IPS-18a (cell line): ENCODE measurements around the gene TMCC1.

ENCODE experiments used
- H3K27ac ChIP-seq: one replicate; pipeline ENCODE4 v1.5.1; 2013; ENCODE audit warnings: low read length
- H3K27me3 ChIP-seq: one replicate; pipeline ENCODE4 v1.6.1; 2013; ENCODE audit warnings: mild to moderate bottlenecking, low read length; ENCODE audit not compliant: control insufficient read depth, insufficient read depth
- H3K36me3 ChIP-seq: one replicate; pipeline ENCODE4 v1.6.1; 2013; ENCODE audit warnings: low read depth, low read length; ENCODE audit not compliant: control insufficient read depth
- H3K4me1 ChIP-seq: one replicate; pipeline ENCODE4 v1.6.1; 2013; ENCODE audit warnings: low read depth, low read length; ENCODE audit not compliant: control insufficient read depth
- H3K4me3 ChIP-seq: one replicate; pipeline ENCODE4 v1.5.1; 2013; ENCODE audit warnings: low read length
- H3K9ac ChIP-seq: one replicate; pipeline ENCODE4 v1.6.1; 2013; ENCODE audit warnings: mild to moderate bottlenecking, low read length, moderate library complexity
- H3K9me3 ChIP-seq: one replicate; pipeline ENCODE4 v1.6.1; 2013; ENCODE audit warnings: low read depth, low read length; ENCODE audit not compliant: control insufficient read depth

The TMCC1 gene

GRCh38 chr3:129638481-129638880 lies 255.0 kb downstream of the TMCC1 start:
- no peaks in the 10 kb centered on the region for H3K36me3 ChIP-seq
- H3K27me3 ChIP-seq, result no peaks in the 10 kb centered on the region
- H3K27ac ChIP-seq, result no peak overlapping the region
- no peaks in the 10 kb centered on the region for H3K4me1 ChIP-seq
- H3K4me3 ChIP-seq, result no peak overlapping the region
- no peaks in the 10 kb centered on the region for H3K9me3 ChIP-seq
- H3K9ac ChIP-seq, result no peak overlapping the region

- no peaks in the 10 kb centered on the region for H3K4me1 ChIP-seq
- no peaks in the 10 kb centered on the region for H3K36me3 ChIP-seq
- H3K27me3 ChIP-seq, result no peaks in the 10 kb centered on the region
- no peak overlapping the region for H3K9ac ChIP-seq
- no peak overlapping the region for H3K27ac ChIP-seq
- H3K4me3 ChIP-seq, result no peak overlapping the region
- H3K9me3 ChIP-seq, result no peaks in the 10 kb centered on the region
Measured at GRCh38 chr3:129636082-129636481, 257.4 kb downstream of the TMCC1 start.

GRCh38 chr3:129635656-129636055 lies 257.9 kb downstream of the TMCC1 start:
- Histone ChIP-seq H3K9me3 (no peaks in the 10 kb centered on the region), H3K27me3 (no peaks in the 10 kb centered on the region), H3K9ac (no peak overlapping the region), H3K4me1 (no peaks in the 10 kb centered on the region), H3K27ac (no peak overlapping the region), H3K36me3 (no peaks in the 10 kb centered on the region), H3K4me3 (no peak overlapping the region)

- no peaks in the 10 kb centered on the region for H3K27me3 ChIP-seq
- no peaks in the 10 kb centered on the region for H3K4me1 ChIP-seq
- H3K4me3 ChIP-seq, result no peak overlapping the region
- H3K27ac ChIP-seq, result no peak overlapping the region
- H3K36me3 ChIP-seq, result no peaks in the 10 kb centered on the region
- no peaks in the 10 kb centered on the region for H3K9me3 ChIP-seq
- no peak overlapping the region for H3K9ac ChIP-seq
Measured at GRCh38 chr3:129633751-129634481, 259.6 kb downstream of the TMCC1 start.

- Histone ChIP-seq H3K9me3 (no peaks in the 10 kb centered on the region), H3K27me3 (no peaks in the 10 kb centered on the region), H3K4me3 (no peak overlapping the region), H3K36me3 (no peaks in the 10 kb centered on the region), H3K4me1 (no peaks in the 10 kb centered on the region), H3K9ac (no peak overlapping the region), H3K27ac (no peak overlapping the region)
Measured at GRCh38 chr3:129632977-129633376, 260.5 kb downstream of the TMCC1 start.

GRCh38 chr3:129632556-129632955 lies 261.0 kb downstream of the TMCC1 start:
- Histone ChIP-seq H3K4me3 (no peak overlapping the region), H3K27me3 (no peaks in the 10 kb centered on the region), H3K27ac (no peak overlapping the region), H3K9ac (no peak overlapping the region), H3K36me3 (no peaks in the 10 kb centered on the region), H3K4me1 (no peaks in the 10 kb centered on the region), H3K9me3 (no peaks in the 10 kb centered on the region)

- H3K9ac ChIP-seq, result no peak overlapping the region
- H3K36me3 ChIP-seq, result no peaks in the 10 kb centered on the region
- H3K4me3 ChIP-seq, result no peak overlapping the region
- H3K27me3 ChIP-seq, result no peaks in the 10 kb centered on the region
- H3K9me3 ChIP-seq, result no peaks in the 10 kb centered on the region
- H3K27ac ChIP-seq, result no peak overlapping the region
- no peaks in the 10 kb centered on the region for H3K4me1 ChIP-seq
Measured at GRCh38 chr3:129632056-129632455, 261.5 kb downstream of the TMCC1 start.

- H3K4me1 ChIP-seq, result peaks cover 11% of the 10 kb centered on the region
- no peak overlapping the region for H3K27ac ChIP-seq
- H3K9ac ChIP-seq, result no peak overlapping the region
- H3K4me3 ChIP-seq, result no peak overlapping the region
- H3K36me3 ChIP-seq, result no peaks in the 10 kb centered on the region
- H3K27me3 ChIP-seq, result no peaks in the 10 kb centered on the region
- H3K9me3 ChIP-seq, result no peaks in the 10 kb centered on the region
Measured at GRCh38 chr3:129629011-129629410, 264.5 kb downstream of the TMCC1 start.

- peak overlapping the region; percentile 78 for H3K9ac ChIP-seq
- H3K9me3 ChIP-seq, result no peaks in the 10 kb centered on the region
- peak overlapping the region; percentile 76 for H3K4me3 ChIP-seq
- H3K36me3 ChIP-seq, result no peaks in the 10 kb centered on the region
- H3K4me1 ChIP-seq, result peaks cover 11% of the 10 kb centered on the region
- no peak overlapping the region for H3K27ac ChIP-seq
- no peaks in the 10 kb centered on the region for H3K27me3 ChIP-seq
Measured at GRCh38 chr3:129628169-129628522, 265.4 kb downstream of the TMCC1 start.

- Histone ChIP-seq H3K27ac (peak overlapping the region; percentile 77), H3K4me1 (peaks cover 11% of the 10 kb centered on the region), H3K9me3 (no peaks in the 10 kb centered on the region), H3K36me3 (no peaks in the 10 kb centered on the region), H3K4me3 (peak overlapping the region; percentile 76), H3K9ac (peak overlapping the region; percentile 78), H3K27me3 (no peaks in the 10 kb centered on the region)
Measured at GRCh38 chr3:129627350-129628168, 266.0 kb downstream of the TMCC1 start.

- Histone ChIP-seq H3K36me3 (no peaks in the 10 kb centered on the region), H3K4me3 (peak overlapping the region; percentile 76), H3K9ac (peak overlapping the region; percentile 78), H3K4me1 (peaks cover 11% of the 10 kb centered on the region), H3K9me3 (no peaks in the 10 kb centered on the region), H3K27me3 (no peaks in the 10 kb centered on the region), H3K27ac (peak overlapping the region; percentile 77)
Measured at GRCh38 chr3:129626744-129627349, 266.7 kb downstream of the TMCC1 start.
